Ammon's horn (tissue), 1 donor: ENCODE measurements around the gene ERAP2.
A peak's percentile ranks its signal among the peaks of the same experiment; 100 is the strongest.
"Not testable (repeated sequence)": the region's sequence is repeated elsewhere in the genome, so short reads cannot be mapped to it uniquely, and the experiment has no call there.

ENCODE experiments used
- DNase-seq: peaks from one replicate; pipeline ENCODE4 v3.0.0-alpha.2; 2016; ENCODE audit warnings: low spot score

ERAP2 gene

GRCh38 chr5:96896806-96897205, 20.5 kb downstream of the ERAP2 start:
- DNase-seq: no peak

- no peak for DNase-seq
Observed at GRCh38 chr5:96901384-96901783, 25.1 kb downstream of the ERAP2 start.

GRCh38 chr5:96901841-96902240, 25.5 kb downstream of the ERAP2 start:
- DNase-seq: no peak

GRCh38 chr5:96902876-96903275, 26.6 kb downstream of the ERAP2 start:
- no peak for DNase-seq

GRCh38 chr5:96903300-96903699, 27.0 kb downstream of the ERAP2 start:
- no peak for DNase-seq

DNA sequence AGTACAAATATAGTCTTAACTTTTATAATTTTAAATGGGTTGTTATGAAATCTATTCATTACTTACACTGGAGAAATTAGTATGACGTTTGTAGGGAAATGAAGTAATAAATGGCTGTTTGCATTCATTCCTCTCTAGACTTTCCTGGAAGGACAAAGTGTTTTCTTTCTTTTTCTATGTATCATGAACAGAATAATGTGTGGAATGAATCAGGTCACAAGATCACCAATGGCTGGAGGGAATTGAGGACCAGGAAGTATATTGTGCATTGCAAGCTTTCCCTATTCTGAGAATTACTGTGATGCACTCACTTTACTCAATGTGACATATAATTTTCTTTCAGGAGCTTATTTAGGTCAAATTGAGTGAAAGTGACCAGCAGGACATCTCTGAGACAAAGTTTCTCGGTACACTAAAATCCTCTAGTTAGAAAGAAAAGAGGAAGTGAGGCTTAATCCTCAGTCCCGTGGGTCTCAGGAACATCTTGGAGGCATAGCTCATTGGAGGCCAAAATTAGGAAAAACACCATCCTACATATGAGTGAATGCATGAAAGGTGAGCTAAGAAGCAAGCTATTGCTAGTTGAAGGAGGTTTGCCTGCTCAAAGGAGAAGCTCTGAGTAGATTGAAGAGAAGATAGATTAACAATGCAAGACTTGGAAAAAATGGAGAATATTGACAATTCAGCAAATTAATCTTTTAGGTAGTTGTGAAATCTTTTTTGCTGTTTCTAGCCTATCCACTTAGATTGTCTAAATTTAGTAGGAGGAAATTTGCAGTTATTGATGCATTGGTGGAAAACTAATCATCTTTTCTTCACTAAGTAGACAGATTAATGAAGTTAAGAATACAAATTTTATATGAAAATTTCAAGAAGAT, 28.0 kb downstream of the ERAP2 start:
- no peak for DNase-seq

DNA sequence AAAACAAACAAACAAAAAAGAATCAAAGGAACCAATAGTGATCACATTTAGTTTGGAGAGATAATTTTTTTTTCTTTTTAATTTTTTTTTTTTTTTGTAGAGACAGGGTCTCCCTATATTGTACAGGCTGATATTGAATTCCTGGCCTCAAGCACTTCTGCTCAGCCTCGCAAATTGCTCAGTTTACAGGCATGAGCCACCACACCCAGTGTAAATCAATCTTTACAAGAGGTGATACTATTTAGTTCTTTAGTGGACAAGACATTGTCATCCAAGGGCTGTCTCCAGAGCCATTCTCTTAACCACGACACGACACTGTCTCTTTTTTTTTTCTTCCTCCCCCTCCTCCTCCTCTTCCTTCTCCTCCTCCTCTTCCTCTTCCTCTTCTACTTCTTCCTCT, 29.6 kb downstream of the ERAP2 start:
- DNase-seq: no peak

DNA sequence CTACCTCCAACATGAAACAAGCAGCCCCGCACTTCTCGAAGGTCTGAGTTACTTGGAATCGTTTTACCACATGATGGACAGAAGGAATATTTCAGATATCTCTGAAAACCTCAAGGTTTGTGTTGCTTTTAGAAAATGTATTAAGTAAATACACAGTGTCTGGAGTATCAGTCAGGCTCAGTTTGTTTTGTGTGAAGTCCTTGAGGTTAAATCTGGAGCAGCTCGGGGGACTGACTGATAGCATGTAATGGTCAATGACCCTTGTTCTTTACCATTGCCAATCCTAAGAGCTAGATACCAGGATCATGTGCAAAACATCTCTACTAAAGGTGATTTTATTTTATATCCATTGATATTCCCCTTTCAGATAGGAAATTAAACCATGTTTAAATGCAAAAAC, 32.7 kb downstream of the ERAP2 start:
- DNase-seq: no peak

DNA sequence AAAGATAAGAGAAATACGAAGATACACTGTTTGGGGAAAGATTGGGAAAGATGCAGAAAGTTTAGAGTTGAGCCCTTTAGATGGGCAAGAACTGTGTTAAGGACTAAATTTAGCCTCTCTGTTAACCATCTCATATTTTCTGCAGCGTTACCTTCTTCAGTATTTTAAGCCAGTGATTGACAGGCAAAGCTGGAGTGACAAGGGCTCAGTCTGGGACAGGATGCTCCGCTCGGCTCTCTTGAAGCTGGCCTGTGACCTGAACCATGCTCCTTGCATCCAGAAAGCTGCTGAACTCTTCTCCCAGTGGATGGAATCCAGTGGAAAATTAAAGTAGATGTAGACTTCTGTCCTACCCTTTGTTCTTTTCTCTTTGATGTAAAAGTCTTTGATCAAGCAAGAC, 33.1 kb downstream of the ERAP2 start:
- DNase-seq: no peak

- no peak for DNase-seq
Observed at GRCh38 chr5:96911139-96911538, 34.8 kb downstream of the ERAP2 start.

DNA sequence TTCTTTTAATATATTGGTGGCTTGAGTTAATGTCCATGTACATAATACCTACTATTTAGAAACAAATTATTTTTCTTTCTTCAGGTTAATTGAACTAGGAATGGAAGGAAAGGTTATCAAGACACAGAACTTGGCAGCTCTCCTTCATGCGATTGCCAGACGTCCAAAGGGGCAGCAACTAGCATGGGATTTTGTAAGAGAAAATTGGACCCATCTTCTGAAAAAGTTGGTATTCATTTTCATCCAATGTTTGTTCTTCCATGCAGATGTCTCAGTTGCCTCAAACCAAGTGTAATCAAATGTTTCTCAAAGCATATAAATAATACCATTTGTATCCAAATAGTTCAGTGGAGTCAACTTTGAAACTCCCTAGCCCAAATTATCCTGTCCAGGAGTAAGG, 36.9 kb downstream of the ERAP2 start:
- DNase-seq: no peak

DNA sequence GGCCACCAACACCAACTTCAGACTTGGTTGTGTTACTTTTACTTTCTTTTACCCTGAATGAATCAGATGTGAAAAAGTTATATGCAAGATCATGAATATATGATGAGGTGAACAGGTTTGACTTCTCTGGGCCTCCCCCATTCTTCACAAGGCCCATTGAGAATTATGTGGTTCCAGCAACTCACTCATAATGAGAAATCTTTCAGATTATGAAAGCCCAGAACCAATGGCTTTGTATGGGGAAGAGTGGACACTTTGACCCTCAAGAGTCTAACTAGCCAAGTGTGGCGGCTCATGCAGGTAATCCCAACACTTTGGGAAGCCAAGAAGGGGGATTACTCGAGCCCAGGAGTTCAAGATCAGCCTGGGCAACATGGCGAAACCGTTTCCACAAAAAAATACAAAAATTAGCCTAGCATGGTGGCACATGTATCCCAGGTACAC, 43.5 kb downstream of the ERAP2 start:
- no peak for DNase-seq

- no peak for DNase-seq
Observed at GRCh38 chr5:96920744-96921355, 44.5 kb downstream of the ERAP2 start.

DNA sequence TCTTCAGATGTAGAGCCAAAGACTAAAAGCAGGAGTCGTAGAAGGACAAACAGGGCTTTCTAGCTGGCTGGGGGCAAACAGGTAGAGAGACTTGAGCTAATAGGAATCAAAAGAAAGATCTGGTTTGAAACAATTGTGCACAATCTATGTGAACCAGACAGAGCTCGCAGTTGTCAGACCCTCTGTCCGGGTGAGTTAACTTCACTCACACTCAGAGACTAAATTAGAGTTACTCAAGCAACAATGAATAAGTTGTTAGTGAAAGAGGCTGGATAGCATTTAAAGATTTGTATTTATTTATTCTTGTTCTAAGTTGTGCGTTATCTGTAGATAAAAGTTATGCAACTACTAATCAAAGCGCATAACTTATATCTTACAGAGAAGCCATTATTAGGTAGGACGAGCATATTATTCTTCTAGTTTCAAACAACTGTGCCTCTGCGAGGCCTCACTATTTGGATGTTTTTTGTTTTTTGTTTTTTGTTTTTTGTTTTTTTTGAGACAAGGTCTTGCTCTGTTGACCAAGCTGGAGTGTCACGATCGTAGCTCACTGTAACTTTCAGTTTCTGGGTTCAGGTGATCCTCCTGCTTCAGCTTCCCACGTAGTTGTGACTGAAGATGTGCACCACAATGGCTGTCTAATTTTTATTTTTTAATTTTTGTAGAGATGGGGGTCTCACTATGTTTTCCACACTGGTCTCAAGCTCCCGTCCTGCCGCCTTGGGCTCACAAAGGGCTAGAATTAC, 46.4 kb downstream of the ERAP2 start:
- no peak for DNase-seq

- no peak for DNase-seq
Observed at GRCh38 chr5:96924016-96924443, 47.7 kb downstream of the ERAP2 start.

DNA sequence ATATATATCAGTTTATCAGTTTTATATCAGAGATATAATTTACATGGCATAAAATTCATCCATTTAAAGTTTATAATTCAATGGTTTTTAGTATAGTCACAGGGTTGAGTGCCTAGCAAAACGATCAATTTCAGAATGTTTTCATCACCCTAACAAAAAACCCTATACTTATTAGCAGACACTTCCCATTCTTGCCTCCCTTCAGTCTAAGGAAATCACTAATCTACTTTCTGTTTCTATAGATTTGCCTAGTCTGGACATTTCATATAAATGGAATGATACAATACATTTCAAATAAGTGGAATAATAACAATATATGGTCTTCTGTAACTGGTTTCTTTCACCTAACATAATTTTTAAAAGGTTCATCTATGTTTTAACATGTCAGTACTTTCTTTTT, 50.0 kb downstream of the ERAP2 start:
- no peak for DNase-seq

DNA sequence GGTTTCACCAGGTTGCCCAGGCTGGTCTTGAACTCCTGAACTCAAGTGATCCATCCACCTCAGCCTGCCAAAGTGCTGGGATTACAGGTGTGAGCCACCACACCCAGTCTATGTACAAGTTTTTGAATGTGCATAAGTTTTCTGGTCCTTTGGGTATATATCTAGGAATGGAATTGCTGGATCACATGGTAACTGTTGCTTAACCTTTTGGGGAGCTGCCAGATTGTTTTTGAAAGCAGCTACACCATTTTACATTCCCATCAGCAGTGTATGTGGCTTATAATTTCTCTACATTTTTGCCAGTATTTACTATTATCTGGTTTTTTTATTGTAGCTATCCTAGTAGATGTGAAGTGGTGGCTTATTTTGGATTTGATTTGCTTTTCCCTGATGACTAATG, 50.7 kb downstream of the ERAP2 start:
- DNase-seq: no peak

DNA sequence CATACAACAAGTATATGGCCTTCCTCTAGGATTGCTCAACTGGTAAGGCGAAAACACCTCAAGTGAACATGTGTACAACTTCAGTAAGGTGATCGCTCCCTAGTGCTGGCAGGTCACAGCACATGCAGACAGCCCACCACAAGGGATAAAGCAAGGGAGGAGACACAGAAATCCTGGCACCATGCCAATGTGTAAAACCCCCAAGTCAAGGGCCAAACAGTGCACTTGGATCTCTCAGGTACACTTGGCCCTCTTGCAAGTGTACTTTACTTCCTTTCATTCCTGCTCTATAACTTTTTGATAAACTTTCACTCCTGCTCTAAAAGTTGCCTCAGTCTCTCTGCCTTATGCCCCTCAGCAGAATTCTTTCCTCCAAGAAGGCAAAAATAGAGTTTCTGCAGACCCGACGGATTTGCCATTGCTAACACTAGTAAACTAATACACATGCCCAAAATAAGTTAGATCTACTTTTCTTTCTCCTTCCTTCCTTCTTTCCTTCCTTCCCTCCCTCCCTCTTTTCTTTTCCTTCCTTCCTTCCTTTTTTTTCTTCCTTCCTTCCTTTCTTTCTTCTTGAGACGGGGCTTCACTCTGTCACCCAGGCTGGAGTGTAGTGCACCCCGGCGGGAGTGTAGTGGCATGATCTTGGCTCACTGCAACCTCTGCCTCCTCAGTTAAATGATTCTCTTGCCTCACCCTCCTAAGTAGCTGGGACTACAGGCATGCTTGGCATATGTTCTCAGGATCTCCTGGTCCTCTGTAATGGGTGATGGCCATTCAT, 52.8 kb downstream of the ERAP2 start:
- no peak for DNase-seq

- DNase-seq: no peak
Observed at GRCh38 chr5:96930058-96930457, 53.8 kb downstream of the ERAP2 start.

- DNase-seq: no peak
Observed at GRCh38 chr5:96930589-96930988, 54.3 kb downstream of the ERAP2 start.

GRCh38 chr5:96931037-96931436, 54.7 kb downstream of the ERAP2 start:
- DNase-seq: not testable (repeated sequence)

DNA sequence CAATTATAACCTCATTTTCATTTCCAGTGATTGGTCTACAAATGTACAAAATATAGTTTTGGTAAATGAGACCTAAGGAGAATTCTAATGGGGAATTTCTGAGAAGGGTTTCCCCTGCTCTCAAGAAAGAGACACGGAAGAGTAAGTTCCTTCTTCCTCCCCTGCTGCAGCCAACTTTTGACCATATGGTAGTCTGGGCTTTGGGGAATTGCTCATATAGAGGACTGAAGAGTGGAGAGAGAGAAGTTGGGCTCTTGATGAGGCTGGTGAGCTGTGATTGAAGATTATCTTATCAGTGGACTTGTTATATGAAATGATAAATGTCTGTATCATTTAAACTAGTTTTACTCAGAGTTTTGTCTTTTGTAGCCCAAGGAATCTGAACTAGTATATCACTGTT, 55.3 kb downstream of the ERAP2 start:
- peak; percentile 53 for DNase-seq
